Stromal cell of bone marrow (primary cell): ENCODE data around the gene SEC61A1.

Experiments
- DNase-seq: peaks from one replicate; pipeline ENCODE4 v3.0.0-alpha.2; 2012; ENCODE audit warnings: low read depth

SEC61A1 gene

DNA sequence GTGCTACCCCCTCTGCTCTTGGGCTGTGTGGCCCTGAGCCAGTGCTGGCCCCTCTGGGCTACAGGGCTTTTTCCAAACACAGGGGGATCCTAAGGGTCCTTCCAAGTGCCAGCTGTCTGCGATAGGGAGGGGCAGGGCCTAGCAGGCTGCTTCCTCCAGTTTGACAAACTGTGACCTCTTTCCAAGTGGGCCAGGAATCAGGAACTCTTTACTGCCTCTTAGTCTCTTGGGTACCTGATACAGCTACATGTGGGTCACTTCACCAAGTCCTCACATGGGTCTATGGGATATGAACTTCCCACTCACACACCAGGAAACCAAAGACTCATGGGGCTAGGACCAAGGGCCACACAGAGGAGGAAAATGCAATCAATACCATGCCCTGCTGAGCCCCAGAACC, 25.4 kb downstream of the SEC61A1 start:
- DNase-seq = no peak

DNA sequence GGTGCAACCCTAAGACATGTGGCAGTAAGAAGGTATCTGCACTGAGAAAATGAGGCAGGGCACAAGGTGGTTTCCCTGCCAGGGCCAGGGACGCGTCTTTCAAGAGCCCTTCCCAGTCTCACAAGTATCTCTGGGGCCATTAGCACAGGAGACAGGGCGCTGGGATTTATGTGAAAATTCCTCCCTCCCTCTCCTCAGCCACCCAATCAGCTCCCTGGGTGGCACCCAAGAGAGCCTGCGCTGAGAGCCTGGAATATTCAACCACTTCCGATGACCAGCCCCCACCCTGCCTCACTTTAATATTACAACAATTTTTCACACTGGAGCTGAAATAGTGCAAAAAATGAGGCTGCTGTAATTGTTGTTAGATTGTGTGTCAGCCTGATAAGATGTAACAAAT, 26.1 kb downstream of the SEC61A1 start:
- no peak for DNase-seq

DNA sequence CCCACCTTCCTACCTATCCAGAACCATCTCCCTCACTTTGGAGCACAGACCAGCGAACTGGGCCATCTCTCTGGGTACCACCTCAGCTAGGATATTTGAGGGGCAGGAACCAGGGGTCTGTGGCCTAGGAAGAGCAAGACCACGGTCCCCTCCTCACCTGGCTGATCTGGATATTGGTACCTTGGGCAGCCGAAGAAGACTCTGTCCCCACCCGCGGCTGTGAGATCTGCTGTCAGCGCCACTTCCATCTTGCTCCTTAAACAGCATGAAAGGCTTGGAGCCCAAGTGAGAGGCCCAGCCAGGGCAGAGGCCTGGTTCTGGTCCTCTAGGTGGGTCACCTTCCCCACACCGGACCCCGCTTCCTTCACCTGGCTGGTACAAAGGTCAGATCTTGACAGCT, 26.6 kb downstream of the SEC61A1 start:
- no peak for DNase-seq

DNA sequence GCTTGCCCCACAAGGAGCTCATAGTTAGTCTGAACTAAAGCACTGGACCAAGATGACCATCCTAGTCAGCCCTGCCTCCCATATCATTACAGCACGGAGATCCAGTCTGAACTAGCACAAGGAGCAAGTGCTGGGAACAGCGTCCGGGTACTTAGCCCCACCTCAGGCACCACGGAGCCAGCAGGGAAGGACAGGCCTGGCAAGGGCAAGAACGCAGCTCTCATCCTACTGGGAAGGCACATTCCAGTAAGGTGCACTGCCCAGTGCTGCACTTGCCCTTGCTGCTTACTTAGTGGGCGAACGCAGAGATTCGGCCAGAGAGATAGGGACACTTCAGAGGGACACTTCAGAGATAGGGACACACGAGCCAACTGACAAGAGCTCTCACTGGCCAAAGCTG, 27.6 kb downstream of the SEC61A1 start:
- no peak for DNase-seq

DNA sequence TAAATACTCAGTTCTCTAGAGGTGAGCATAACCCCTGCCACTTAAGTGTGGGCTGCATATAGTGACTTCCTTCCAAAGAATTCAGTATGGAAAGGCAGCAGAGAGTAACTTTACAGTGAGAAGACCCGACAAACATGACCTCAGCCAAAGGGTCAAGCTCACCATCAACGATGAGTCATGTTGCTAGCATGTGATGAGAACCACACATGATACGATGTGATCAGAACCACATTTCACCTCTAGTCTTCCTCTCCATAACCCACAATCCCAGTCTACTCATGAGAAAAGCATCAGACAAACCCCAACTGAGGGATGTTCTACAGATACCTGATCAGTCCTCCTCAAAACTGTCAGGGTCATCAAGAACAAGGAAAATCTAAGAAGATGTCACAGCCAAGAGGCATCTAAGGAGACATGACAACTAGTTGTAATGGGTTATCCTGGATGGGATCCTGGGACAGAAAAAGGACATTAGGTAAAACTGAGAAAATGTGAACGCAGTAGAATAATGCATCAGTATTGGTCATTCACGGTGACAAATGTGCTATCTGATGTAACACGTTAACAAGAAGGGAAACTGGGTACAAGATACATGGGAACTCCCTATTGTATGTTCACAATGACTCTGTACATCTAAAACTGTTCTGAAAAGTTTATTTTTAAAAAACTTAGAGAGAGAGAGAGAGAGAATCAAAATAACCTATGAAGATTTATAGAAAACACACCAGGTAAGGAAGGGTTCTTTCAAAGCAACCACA, 28.3 kb downstream of the SEC61A1 start:
- DNase-seq = peak; percentile 65

DNA sequence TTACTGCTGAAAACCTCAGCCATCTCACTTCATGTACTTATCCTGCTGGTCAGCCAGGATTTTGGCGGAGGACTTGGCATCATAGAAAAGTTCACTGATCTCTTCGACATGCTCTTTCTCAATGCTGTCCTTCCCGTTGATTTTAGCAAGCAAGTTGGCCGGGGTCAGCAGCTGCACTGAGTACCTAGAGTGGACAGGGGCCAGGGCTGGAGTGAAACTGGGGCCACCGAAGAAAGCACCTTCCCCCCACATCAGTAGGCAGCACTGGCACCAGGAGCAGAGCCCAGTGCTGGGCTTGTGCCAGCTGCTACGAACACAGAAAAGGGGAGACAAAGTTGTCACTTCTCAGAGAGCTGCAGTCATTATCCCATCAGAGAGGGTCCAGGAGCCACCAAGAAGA, 29.0 kb downstream of the SEC61A1 start:
- no peak for DNase-seq

DNA sequence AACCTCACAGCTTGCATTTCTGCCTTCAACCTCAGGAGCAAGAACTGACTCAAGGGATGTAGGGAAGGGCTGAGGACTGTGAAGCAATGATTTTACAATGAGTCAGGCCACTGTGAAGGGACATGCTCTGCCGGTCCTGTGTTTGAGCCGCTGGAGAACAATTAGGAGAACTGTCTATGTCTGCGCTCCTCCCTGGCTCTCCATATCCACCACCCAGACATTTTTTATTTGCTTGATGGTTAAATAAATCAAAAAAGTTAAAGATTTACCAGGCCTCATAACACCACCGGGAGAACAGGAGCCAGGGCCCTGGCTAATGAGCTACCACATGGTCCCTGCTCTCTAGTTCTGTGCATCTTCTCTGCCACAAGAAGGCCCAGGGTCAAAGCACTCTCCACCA, 29.6 kb downstream of the SEC61A1 start:
- DNase-seq = no peak

DNA sequence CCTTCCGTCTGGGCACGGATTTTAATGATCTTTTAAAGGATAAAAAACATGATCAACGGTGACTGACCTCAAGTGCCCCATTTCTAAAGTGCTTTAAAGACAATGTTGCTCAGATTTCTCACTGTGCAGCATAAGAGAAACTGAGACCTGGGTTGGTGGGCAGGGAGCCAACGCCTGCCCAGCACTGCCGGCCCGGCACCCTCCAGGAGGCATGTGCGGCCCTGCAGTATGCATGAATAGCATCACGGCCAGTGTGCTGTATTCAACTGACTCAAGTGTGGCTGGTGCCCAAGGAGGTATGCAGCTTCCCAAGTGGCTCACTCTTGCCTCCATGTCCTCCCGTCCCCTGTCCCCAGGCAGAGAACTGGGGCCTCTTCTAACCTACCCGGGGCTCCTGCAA, 30.3 kb downstream of the SEC61A1 start:
- no peak for DNase-seq

DNA sequence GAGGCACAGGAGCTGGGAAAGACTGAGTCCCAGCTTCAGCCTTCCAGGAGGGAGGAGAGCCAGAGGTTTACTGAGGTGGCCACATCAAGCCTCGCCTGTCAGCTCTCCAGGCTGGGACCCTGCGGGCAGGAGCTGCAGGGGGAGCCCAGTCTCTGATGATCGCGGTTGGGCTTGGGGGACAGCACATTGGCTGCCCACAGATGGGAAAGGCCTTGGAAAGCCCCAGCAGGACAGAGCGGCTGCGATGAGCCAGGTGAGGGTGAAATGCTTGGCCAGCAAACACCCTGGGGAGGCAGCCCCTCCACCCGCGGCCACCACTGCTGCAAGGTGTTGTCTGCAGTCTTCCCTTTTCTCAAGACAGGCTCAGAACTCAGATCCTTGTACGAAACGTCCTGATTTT, 31.2 kb downstream of the SEC61A1 start:
- DNase-seq = no peak

DNA sequence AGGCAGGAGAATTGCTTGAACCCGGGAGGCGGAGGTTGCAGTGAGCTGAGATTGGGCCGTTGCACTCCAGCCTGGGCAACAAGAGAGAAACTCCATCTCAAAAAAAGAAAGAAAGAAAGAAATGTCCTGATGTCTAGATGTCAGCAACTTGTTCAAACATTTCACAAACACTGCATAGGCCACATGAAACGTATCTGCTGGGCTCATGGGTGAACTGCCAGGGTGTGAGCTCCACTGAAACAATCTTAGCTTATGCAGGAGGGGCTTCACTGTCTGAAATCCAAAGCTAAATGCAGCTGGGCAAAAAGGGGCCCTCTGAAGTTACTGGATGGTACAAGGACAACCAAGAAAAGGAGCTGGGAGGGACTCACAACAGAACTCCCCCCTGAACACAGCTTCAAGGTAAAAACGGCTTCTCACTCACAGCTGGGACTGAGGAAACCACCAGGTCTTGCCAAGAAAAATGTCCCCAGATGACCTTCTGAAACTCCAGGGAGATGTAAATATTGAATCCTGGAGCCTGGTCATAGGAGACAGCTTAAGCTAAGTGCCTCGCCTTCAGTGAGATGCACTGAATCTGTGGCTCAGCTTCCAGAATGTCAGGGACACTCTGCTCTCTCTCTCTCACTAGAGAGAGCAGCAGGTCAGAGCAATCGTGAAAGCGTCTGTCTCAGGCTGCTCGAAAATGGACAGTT, 31.9 kb downstream of the SEC61A1 start:
- no peak for DNase-seq

DNA sequence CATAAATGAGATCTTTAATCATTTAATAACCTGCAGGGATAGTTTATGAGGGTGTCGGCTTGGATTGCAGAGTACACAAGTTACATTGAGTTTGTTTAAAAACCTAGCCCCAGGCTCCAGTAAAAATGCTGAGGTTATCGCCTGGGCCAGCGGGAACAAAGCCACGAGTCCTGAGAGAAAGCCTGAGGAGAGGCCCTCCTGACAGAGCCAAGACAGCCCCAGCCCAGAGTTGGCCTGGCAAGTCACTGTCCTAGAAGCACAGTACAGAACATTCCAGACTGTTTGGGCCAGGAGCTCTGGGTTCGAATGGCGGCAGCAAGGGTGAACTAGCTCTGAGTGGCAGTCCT, 32.4 kb downstream of the SEC61A1 start:
- DNase-seq = no peak

DNA sequence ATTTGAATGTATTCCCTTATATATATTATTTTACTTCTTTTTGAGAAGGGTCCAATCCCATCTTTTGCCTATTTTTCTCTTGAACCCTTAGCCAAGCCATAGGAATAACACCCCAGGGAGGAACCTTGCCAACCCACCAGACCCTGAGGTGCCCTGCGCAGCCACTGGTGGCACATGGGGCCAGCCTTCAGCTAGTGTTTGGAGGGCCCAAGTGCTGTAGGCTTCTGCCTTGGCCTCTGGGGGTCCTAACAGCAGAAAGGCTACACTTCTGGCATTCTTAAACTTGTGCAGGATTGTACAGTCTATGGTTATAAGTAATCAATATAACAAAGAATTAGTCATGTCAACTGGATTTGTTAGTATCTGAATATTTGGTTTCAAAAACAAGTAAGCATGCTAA, 36.9 kb downstream of the SEC61A1 start:
- no peak for DNase-seq

DNA sequence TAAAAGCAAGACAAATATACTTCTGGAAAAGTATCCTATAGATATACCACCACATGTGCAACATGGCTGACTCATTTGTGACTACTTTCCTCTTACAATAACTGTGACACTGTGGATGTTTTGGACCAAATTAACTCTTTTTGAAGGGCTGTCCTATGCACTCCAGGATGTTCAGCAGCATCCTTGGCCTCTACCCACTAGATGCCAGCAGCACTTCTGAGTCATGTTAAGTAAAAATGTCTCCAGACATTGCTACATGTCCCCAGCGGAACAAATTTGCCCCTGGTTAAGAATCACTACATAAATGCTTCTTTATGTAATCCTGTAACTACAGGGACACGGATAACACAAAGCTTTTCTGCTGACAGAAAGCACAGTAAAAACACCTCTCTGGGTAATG, 39.3 kb downstream of the SEC61A1 start:
- DNase-seq = no peak

DNA sequence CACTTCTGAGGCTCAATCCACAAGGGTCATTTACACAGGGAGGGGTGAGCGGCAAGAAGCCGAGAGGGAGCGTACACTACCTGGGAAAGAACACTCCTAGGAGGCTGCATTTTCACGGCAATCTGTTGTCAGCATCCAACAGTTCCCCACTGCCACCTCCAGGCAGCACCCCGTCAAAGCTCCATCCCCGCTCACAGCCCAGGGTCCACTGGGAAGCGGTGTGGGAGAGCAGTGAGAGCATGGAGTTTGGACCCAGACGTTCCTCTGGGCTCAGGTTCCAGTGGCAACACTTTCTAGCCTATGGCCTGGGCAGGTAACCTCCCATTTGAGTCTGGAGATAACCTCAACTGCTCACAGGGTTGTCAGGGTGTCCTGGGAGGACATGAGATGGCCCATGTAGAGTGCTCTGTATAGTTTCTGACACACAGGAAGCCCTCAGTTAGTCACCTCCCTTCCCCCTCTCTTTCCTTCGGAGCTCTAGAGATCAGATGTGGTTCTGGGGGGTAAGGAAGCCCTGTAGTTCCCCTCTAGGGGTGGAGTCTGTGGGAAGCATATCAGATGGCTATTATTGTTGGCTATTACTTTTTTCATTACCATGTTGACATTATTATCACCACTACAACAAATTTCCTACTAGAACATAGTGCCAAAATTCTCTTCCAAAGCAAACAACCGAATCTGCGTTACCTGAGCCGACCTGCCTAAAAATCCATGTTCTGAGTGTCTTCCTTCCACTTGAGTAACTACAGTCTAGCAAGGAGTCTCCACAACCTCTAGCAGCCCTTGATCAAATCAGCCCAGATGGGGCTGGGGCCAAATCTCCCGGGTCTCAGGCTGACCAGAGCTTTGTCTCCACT, 42.3 kb downstream of the SEC61A1 start:
- DNase-seq = no peak

DNA sequence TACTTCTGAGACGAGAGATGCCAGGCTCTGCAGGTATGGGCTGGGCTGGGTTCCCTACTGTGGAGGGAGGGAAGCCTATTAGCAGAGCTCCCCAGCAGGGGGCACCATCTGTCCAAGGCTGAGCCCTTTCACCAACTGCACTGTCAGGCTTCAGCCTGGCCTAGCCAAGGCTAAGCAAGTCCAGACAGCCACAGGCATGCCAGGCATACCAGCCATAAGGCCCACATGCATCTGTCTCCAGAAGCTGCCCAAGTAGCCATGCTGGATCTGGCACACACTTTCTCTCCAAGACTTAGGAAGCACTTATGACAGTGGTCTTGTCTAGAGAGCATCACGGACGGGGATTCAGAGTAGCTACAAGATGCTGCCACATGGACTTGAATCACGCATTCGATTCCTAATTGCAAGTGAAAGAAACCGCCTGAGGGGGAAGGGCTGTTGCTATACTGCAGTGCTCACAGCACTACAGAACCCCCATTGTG, 43.0 kb downstream of the SEC61A1 start:
- DNase-seq = peak; percentile 61

DNA sequence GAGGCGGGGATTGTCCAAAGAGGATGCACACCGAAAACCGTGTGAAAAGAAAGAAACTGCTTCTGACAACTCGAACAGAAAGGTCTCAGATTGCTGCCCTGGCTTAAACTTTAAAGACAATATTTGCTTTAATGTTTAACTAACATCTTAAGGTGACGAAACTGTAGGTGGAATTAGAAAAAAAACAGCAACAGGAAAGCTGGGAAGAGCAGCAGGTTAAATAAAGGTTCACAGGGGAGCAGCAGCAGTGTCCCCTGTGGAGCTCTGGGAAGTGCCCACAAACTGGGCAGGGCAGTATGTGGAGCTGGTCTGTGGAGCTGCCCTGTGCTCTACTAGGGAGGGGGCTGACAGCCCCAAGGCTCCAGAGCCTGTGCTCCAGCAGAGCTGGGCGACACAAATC, 46.0 kb downstream of the SEC61A1 start:
- no peak for DNase-seq

DNA sequence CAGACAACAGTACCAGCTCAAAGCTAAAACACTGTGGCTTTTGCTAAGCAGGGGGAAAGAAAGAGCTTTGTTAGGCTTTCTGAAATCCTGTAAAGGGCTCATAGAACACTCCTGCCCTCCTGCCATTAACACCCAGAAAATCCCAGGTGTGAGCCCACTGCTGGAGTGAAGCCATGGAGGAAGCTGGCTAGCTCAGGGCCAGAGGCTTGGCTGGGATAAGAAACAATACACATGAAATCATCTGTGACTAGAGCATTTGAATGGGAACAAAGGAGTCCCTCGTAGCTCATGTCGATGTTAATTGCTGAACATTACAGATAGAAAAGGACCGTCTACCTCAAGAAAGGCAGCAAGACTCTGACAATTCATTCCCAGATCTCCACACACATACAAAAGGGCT, 47.9 kb downstream of the SEC61A1 start:
- DNase-seq = no peak

DNA sequence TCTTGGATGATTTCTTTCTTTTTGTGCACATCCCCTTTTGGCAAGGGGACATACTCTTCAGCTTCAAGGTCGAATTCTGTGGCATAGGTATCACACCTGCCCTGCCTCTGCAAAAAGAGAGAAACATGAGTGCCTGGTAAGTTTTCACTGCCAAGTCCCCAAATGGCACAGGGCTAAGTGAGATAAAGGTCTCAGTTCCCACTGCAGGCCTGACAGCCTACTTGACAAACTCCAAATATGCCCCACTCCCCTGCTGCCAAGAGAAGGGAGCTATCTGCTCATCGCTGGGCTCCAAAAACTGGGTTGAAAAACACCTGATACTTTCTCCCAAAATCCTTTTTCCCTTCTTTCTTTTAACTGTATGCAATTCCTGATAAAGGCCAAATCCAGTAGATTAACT, 48.4 kb downstream of the SEC61A1 start:
- no peak for DNase-seq

DNA sequence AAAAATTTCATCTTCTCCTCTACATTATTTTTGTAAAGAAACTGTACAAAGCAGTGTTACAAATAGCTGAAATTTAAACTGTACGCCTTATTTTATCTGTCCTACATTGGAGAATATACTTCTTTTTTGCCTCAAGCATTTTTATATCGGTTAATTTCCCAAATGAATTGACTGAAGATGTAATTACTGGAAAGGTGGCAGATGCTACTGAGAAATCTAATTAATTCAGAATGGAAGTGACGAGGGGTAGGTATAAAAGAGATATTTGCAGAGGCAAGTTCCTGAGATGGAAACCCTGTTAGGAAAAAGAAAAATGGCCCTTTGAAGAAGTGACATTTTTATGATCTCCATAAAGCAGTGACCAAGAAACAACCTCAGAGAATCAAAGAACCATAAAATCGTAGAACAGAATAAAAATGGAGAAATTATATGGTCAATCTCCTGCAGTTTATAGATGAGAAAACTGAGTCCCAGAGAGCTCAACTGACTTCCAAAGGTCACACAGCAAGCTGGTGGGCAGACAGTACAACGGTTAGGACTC, 51.0 kb downstream of the SEC61A1 start:
- DNase-seq = no peak

DNA sequence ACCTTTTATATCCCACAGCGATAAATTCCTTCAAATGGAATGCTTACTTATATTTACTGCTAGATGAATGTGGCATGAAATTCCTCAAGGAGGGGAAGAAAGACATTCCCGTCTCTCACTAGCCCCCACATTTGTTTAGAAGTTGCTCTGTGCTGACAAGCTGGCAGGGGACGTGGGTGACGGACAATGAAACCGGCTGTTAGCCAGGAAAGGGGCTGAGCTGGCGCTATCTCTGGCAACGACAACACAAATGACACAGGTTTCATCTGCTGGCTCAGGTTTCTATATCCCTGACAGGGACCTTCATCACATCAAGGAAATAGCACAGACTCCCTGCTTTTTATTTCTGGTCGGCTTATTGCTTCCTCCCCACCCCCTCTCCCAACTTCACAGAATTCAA, 55.6 kb downstream of the SEC61A1 start:
- DNase-seq = no peak

DNA sequence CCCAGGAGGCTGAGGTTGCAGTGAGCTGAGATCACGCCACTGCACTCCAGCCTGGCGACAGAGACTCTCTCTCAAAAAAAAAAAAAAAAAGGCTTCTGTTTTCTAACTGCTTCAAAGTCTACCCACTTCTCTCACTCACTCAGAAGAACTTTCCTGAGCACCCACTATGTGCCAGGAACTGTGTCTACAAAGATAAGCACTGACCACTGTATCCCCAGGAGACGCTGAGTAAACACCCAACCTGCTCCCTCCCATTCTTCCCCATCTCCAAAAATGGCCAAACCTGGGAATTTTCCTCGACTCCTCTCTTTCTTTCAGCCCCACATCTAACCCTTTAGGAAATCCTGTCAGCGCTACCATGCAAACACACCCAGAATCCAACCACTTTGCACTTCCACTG, 58.9 kb downstream of the SEC61A1 start:
- no peak for DNase-seq

DNA sequence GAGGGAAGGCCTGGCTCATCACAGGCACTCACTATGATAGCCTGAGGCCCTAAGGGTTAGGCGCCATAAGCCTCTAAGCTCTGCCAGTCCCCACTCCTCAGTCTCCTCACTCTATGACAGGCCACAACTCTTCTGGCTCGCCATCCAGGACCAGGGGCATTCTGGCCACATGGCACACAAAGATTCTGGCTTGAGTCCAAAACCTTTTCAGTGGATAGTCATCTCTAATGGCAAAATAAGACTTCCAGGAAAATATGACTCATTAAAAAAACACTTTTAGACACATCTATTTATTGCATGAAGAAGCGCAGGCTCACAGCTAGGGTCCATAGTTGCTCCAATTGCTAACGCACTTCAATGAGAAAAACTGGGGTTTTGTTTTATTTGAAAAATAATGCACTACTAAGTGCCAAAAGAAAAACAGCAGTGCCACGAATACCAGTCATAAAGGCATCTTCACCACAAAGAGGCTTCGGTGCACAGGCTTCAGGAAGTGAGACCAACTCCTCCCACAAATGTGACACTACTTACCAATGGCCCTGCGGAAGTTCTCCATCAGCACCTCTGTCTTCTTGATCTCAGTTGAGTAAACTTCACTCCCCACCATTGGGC, 60.2 kb downstream of the SEC61A1 start:
- peak; percentile 82 for DNase-seq
